Neural cell (in vitro differentiated cells): ENCODE results near the gene ARHGAP6. TPM values are rescaled to one million over a fixed set of nuclear protein-coding genes. Genes with fewer than 3 reads are reported as not detected.

Experiments
- H2AFZ ChIP-seq: fragments of 200-600, 300-800 bp; sonication (generic), shearing (Covaris generic); 2 replicates; pipeline ENCODE4 v1.6.0; 2014; ENCODE audit warnings: low read depth, mild to moderate bottlenecking, antibody characterized with exemption, low read length, moderate library complexity
- H3F3A ChIP-seq: fragments of 200-600 bp; shearing (Covaris generic); 2 replicates; pipeline ENCODE4 v1.6.1; 2016; ENCODE audit warnings: mild to moderate bottlenecking, moderate library complexity, mixed read lengths, antibody characterized with exemption, low read length; ENCODE audit not compliant: insufficient read depth, poor library complexity, severe bottlenecking
- H3K27ac ChIP-seq: fragments of 200-600, 300-800 bp; sonication (generic), shearing (Covaris generic); 2 replicates; pipeline ENCODE4 v1.5.1; 2014; ENCODE audit warnings: mild to moderate bottlenecking, low read length, moderate library complexity
- H3K27me3 ChIP-seq: fragments of 300-800, 200-600 bp; sonication (generic), shearing (Covaris generic); 2 replicates; pipeline ENCODE4 v1.6.0; 2014; ENCODE audit warnings: mild to moderate bottlenecking, low read depth, low read length, moderate library complexity; ENCODE audit not compliant: insufficient read depth
- H3K36me3 ChIP-seq: fragments of 300-800, 200-600 bp; sonication (generic), shearing (Covaris generic); 2 replicates; pipeline ENCODE4 v1.5.1; 2014; ENCODE audit warnings: mild to moderate bottlenecking, antibody characterized with exemption, low read length, moderate library complexity; ENCODE audit not compliant: insufficient read depth
- H3K4me2 ChIP-seq: fragments of 300-800, 200-600 bp; sonication (generic), shearing (Covaris generic); 2 replicates; pipeline ENCODE4 v1.6.0; 2014; ENCODE audit warnings: mild to moderate bottlenecking, low read length
- H3K4me3 ChIP-seq: fragments of 300-800, 200-600 bp; sonication (generic), shearing (Covaris generic); 2 replicates; pipeline ENCODE4 v1.5.1; 2014; ENCODE audit warnings: mild to moderate bottlenecking, low read length, moderate library complexity
- H3K79me2 ChIP-seq: fragments of 200-600 bp; shearing (Covaris generic); replicated peaks from 2 replicates; pipeline ENCODE4 v1.6.0; 2014; ENCODE audit warnings: mild to moderate bottlenecking, low read length, moderate library complexity; ENCODE audit not compliant: insufficient read depth
- H3K9ac ChIP-seq: fragments of 300-800, 200-600 bp; sonication (generic), shearing (Covaris generic); 2 replicates; pipeline ENCODE4 v1.6.1; 2016; ENCODE audit warnings: mild to moderate bottlenecking, low read length, mixed read lengths
- H3K9me2 ChIP-seq: fragments of 200-600 bp; shearing (Covaris generic); 2 replicates; pipeline ENCODE4 v1.6.1; 2016; ENCODE audit warnings: mild to moderate bottlenecking, low read length, mixed read lengths; ENCODE audit not compliant: insufficient read depth
- H3K9me3 ChIP-seq: fragments of 200-600, 300-800 bp; sonication (generic), shearing (Covaris generic); 2 replicates; pipeline ENCODE4 v1.6.1; 2016; ENCODE audit warnings: mild to moderate bottlenecking, mixed run types, low read length, moderate library complexity, mixed read lengths
- H4K20me1 ChIP-seq: fragments of 200-600 bp; shearing (Covaris generic); 2 replicates; pipeline ENCODE4 v1.6.1; 2016; ENCODE audit warnings: mild to moderate bottlenecking, mixed run types; ENCODE audit not compliant: insufficient read depth
- CTCF ChIP-seq: fragments of 450-650 bp; IDR thresholded peaks from 2 replicates; pipeline ENCODE4 v1.5.1; 2014; ENCODE audit warnings: antibody characterized with exemption, mild to moderate bottlenecking, moderate library complexity; ENCODE audit not compliant: poor library complexity, severe bottlenecking
- EP300 ChIP-seq: fragments of 450-650 bp; conservative IDR thresholded peaks from 2 replicates; pipeline ENCODE4 v1.6.1; 2014; ENCODE audit warnings: antibody characterized with exemption, mild to moderate bottlenecking, moderate library complexity; ENCODE audit not compliant: poor library complexity, severe bottlenecking
- EZH2 ChIP-seq: fragments of 200-600, 300-800 bp; shearing (Covaris generic), sonication (generic); IDR thresholded peaks from 2 replicates; pipeline ENCODE4 v1.6.1; 2014; ENCODE audit warnings: antibody characterized with exemption, low read length, borderline replicate concordance, mild to moderate bottlenecking; ENCODE audit not compliant: insufficient read depth, poor library complexity, severe bottlenecking
- MXI1 ChIP-seq: fragments of 450-650 bp; conservative IDR thresholded peaks from 2 replicates; pipeline ENCODE4 v1.6.1; 2014; ENCODE audit warnings: antibody characterized with exemption, mild to moderate bottlenecking; ENCODE audit not compliant: poor library complexity, severe bottlenecking
- POLR2AphosphoS5 ChIP-seq: IDR thresholded peaks from 2 replicates; pipeline ENCODE4 v1.6.1; 2012
- RAD21 ChIP-seq: fragments of 450-650 bp; conservative IDR thresholded peaks from 2 replicates; pipeline ENCODE4 v1.6.1; 2014; ENCODE audit warnings: antibody characterized with exemption, mild to moderate bottlenecking, moderate library complexity
- SMC3 ChIP-seq: fragments of 450-650 bp; conservative IDR thresholded peaks from 2 replicates; pipeline ENCODE4 v1.6.1; 2014; ENCODE audit warnings: antibody characterized with exemption, mild to moderate bottlenecking, moderate library complexity; ENCODE audit not compliant: poor library complexity
- TAF1 ChIP-seq: IDR thresholded peaks from 2 replicates; pipeline ENCODE4 v1.6.1; 2012; ENCODE audit warnings: low read depth
- polyA plus RNA-seq: library from polyadenylated mRNA; depleted of rRNA; stranded (reverse); fragments of >200 nt; gene quantifications from 2 replicates; pipeline ENCODE4 v1.2.3, GENCODE V29; 2014
- TF ChIP-seq, protein P1 (sequence below): IDR thresholded peaks from 2 replicates; pipeline ENCODE4 v1.6.1; 2012; ENCODE audit warnings: borderline replicate concordance

ARHGAP6 gene
- polyA plus RNA-seq, 1 donor from 2014 or later = 0.40 TPM

DNA sequence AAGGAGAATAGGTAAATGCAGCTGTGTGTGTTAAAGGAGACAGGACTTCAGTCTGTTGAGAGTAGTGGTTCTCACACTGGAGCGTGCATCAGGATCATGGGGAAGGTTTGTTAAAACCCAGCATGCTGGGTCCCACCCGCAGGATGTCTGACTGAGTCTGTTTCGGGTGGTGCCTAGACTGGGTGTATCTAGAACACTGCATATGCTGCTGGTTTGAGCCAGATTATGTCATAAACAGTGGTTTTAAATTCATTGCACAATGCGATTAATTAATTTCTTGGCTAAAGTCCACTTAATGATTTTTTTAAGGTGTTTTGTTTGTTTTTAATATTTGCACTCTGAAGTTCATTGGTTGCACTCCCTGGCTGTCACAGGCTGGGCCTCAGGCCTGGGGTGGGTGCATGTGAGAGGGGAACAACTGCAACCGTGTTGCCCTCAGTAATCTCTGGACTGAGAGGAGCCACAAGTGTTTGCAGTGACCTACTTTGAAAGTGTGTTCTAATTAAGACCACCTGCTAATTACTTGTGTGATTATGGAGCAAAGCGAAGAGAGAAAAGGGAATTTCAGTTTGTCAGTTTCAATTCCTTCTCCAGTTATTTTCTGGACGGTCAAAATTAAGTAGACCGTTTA is 546.3 kb downstream of the ARHGAP6 start:
- Histone ChIP-seq H3K79me2 (no peaks in the 10 kb centered on the region), H3K9me3 (no peaks in the 10 kb centered on the region), H3K9me2 (no peaks in the 10 kb centered on the region), H2AFZ (no peak overlapping the region), H3K27me3 (no peaks in the 10 kb centered on the region), H3F3A (no peaks in the 10 kb centered on the region), H3K4me2 (no peak overlapping the region), H3K27ac (no peak overlapping the region), H3K9ac (no peak overlapping the region), H3K36me3 (no peaks in the 10 kb centered on the region), H3K4me3 (no peak overlapping the region), H4K20me1 (no peaks in the 10 kb centered on the region)
- TF ChIP-seq TAF1 = no peak
- TF ChIP-seq MXI1 = no peak
- TF ChIP-seq SMC3 = no peak
- TF ChIP-seq CTCF = no peak
- TF ChIP-seq, protein P1, sequence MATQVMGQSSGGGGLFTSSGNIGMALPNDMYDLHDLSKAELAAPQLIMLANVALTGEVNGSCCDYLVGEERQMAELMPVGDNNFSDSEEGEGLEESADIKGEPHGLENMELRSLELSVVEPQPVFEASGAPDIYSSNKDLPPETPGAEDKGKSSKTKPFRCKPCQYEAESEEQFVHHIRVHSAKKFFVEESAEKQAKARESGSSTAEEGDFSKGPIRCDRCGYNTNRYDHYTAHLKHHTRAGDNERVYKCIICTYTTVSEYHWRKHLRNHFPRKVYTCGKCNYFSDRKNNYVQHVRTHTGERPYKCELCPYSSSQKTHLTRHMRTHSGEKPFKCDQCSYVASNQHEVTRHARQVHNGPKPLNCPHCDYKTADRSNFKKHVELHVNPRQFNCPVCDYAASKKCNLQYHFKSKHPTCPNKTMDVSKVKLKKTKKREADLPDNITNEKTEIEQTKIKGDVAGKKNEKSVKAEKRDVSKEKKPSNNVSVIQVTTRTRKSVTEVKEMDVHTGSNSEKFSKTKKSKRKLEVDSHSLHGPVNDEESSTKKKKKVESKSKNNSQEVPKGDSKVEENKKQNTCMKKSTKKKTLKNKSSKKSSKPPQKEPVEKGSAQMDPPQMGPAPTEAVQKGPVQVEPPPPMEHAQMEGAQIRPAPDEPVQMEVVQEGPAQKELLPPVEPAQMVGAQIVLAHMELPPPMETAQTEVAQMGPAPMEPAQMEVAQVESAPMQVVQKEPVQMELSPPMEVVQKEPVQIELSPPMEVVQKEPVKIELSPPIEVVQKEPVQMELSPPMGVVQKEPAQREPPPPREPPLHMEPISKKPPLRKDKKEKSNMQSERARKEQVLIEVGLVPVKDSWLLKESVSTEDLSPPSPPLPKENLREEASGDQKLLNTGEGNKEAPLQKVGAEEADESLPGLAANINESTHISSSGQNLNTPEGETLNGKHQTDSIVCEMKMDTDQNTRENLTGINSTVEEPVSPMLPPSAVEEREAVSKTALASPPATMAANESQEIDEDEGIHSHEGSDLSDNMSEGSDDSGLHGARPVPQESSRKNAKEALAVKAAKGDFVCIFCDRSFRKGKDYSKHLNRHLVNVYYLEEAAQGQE = no peak
- no peak for TF ChIP-seq RAD21
- no peak for TF ChIP-seq POLR2AphosphoS5
- TF ChIP-seq EP300 = no peak
- no peak for TF ChIP-seq EZH2

GRCh38 chrX:11117745-11118144 is 548.0 kb downstream of the ARHGAP6 start:
- H3K27me3 ChIP-seq = no peaks in the 10 kb centered on the region
- no peaks in the 10 kb centered on the region for H3K9me3 ChIP-seq
- H4K20me1 ChIP-seq = no peaks in the 10 kb centered on the region
- H3K36me3 ChIP-seq = no peaks in the 10 kb centered on the region
- H3K27ac ChIP-seq = no peak overlapping the region
- H2AFZ ChIP-seq = no peak overlapping the region
- no peak overlapping the region for H3K4me2 ChIP-seq
- no peaks in the 10 kb centered on the region for H3K9me2 ChIP-seq
- H3F3A ChIP-seq = no peaks in the 10 kb centered on the region
- H3K4me3 ChIP-seq = no peak overlapping the region
- H3K79me2 ChIP-seq = no peaks in the 10 kb centered on the region
- H3K9ac ChIP-seq = no peak overlapping the region
- TF ChIP-seq CTCF = no peak
- TF ChIP-seq SMC3 = no peak
- TF ChIP-seq TAF1 = no peak
- TF ChIP-seq POLR2AphosphoS5 = no peak
- TF ChIP-seq, protein P1 = no peak
- no peak for TF ChIP-seq EP300
- TF ChIP-seq EZH2 = no peak
- no peak for TF ChIP-seq MXI1
- TF ChIP-seq RAD21 = no peak
